Urothelium cell line (cell line): ENCODE results near the gene SSC5D.

Source experiments
- DNase-seq: peaks from one replicate; pipeline ENCODE4 v3.0.0; 2011; ENCODE audit warnings: low spot score, mixed read lengths
- FAIRE-seq: peaks from 2 replicates; lab custom pipeline; 2011; peaks lifted over from hg19 to GRCh38; lab: Jason Lieb, UNC

Gene SSC5D

DNA sequence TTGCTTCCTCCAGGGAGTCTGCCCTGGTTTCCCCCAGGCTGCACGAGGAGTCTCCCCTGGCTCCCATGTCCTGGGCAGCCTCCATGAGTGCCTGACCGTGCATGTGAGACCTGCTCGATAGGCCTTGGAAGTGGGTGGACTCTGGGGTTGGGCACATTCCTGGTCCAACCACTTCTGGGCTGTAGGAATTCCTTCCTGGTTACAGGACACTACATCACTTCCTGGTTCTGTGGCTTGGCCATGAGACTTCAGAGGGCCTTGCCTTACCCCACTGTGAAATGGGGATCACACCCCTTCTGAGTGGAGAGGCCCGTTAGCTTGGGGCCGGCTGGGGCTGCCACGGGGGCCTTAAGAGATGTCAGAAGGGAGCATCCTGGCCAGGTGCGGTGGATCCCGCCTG lies 15.8 kb upstream of the SSC5D start:
- DNase-seq (peak; percentile 71), FAIRE-seq (no peak)

DNA sequence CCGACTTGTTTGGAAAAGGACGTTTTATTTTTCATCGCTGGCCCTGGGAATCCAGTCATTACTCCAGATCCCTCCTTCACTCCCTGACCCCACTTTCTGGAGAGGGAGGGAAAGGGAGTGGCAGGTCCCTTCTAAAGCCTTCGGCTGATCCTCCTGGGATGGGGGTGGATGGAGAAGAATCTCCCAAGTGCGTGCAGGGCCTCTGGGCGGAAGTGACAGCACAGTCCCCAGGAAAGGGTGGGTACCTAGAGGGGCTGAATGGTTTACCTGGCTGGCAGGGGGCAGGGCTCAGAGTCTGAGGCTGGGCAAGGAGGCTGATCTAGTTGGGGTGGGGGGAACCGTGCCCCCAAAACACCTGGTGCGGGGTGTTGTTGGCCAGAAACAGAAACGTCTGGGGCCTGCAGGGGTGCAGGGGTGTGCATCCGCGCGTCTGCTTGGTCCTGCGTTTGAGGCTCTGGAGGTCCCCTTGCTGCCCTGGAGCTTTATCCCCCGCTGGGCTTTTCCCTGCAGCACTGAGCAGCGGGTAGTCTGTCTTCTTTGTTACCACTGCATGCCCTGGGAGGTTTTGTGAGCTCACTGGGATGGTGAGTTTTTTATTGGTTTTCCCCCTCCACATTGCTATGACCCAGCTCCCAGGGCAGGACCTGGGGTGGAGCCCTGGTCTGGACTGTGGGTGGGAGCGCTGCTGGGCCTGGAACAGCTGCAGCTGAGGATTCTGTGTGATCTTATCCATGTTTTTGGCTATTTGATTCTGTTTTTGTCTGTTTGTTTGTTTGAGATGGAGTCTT lies 14.8 kb upstream of the SSC5D start:
- DNase-seq, result no peak

DNA sequence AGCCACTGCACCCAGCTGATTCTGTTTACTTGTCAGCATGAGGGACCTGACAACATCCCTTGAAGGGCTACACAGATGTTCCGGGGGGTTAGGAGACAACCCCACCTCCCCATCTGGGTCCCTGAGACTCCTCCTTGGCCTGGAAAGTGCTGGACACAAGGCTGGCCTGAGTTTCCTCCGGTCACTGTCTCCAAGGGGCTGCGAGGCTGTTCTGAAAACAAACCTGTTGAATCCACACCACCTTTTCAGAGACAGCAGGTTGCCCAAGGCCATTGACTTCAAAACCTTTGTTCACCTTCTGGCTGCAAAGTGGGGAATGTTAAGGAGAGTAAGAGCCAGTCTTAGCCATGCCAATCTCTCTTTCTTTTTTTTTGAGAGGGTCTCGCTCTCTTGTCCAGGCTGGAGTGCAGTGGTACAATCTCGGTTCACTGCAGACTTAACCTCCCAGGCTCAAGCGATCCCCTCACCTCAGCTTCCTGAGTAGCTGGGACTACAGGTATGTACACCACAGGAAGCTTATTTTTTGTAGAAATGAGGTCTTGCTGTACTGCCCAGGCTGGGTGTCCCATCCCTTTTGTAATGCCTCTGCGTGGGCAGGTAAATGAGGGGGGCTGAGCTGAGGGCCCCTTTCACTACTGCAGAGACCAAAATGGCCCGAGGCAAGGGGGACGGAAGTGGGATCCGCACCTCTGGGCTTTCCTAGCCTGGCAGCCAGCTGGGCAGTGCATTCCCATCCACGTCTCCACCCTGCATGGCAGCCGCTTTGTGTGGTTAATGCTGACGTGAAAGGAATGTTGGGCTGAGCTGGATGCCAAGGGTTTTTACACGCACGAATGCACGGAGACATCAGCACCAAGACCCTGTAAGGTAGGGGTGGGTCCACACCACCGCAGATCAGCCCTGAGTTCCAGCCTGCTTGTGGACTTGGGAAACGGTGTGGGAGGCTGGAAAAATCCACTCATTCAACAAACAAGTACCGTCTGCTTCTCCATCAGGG lies 13.7 kb upstream of the SSC5D start:
- DNase-seq, result no peak
- no peak for FAIRE-seq

More for the DNA sequence above, 14.8 kb upstream of the SSC5D start:
- FAIRE-seq, result no peak

DNA sequence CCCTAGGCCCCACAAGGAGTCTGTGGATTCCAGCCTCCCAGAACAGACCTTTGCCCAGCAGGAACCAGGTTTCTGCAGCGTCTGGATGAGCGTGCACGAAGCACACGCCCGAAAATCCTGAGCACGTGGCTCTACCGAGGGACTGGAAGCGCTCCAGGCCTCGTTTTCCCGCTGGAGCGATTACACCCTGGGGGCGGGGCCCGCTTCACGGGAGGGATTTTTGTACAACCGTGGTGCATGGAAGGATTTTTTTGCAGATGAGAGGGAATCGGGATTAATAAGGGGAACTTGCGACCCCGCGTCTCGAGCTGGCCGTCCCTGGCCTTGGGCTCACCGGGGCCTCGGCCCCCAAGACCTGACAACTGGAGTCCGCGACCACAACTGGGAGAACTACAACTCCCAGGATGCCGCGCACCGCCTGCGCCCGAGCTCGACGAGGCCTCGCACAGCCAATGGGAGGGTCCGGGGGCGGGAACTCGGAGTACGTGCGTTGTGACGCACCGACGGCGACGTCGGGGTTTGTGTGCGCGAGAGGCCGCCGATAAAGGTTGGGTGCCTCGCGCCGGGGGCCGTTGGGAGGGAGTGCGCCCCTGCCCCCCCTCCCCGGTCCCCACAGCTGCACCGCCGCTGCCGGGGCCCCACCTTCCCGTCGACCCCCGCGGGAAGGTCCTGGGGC lies 12.0 kb upstream of the SSC5D start, which contains the start of gene ZNF628:
ZNF628 (plus strand) TSS at position 518 of the 676 bp plus-strand sequence. CDS start 3,294 bp downstream, outside the sequence.
- DNase-seq (peak; percentile 98), FAIRE-seq (peak; percentile 75)

DNA sequence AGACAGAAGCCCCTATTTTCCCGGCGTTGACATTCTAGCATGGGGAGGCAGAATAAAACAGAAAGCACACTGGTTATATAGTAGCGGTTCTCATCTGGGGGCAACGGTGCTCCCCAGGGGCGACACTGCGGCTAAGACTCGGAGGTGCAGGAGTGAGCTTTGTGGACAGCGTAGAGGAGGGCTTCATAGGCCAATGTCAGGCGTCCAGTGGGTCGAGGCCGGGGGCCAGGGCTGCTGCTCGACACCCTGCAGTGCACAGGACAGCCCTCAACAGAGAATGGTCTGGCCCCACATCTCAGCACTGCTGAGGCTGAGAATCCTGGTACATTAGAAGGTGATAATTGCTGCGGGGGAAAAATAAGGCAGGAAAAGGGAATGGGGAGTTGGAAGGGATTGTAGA lies 10.3 kb upstream of the SSC5D start:
- DNase-seq, result no peak
- no peak for FAIRE-seq

DNA sequence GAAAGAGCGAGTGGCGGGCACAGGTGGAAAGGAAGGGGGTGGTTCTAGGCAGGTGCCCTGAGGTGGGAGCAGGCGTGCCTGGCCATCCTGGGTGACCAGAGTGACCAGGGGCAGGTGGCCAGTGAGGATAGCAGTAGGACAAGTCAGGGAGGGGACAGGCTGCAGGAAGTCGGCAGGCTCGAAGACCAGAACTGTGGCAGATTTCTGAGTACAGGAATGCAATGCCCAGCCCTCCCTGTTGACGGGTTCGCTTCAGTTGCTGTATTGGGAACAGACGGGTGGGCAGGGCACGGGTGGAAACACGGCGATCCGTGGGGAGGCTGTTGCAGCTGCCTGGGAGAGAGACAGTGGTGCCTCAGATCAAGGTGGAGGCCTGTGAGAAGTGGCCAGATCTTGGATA lies 9.9 kb upstream of the SSC5D start:
- DNase-seq (no peak), FAIRE-seq (no peak)

DNA sequence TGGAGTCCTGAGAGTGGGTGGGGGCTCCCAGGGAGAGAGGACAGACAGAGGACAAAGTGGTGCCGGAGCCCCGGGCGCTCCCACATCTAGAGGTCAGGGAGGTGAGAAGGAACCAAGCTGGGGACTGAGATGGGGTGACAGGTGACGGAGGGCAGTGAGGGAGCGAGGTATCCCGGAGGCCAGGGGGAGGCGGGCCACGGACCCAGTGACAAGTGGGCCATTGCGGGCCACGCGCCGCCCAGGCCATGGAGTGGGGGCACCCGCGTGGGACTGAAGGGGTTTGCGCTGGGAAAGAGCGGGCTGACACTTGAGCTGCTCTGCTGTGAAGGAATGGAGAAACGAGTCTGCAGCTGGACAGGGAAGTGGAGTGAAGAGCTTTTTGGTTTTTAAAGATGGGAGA lies 9.2 kb upstream of the SSC5D start:
- FAIRE-seq, result no peak
- no peak for DNase-seq

DNA sequence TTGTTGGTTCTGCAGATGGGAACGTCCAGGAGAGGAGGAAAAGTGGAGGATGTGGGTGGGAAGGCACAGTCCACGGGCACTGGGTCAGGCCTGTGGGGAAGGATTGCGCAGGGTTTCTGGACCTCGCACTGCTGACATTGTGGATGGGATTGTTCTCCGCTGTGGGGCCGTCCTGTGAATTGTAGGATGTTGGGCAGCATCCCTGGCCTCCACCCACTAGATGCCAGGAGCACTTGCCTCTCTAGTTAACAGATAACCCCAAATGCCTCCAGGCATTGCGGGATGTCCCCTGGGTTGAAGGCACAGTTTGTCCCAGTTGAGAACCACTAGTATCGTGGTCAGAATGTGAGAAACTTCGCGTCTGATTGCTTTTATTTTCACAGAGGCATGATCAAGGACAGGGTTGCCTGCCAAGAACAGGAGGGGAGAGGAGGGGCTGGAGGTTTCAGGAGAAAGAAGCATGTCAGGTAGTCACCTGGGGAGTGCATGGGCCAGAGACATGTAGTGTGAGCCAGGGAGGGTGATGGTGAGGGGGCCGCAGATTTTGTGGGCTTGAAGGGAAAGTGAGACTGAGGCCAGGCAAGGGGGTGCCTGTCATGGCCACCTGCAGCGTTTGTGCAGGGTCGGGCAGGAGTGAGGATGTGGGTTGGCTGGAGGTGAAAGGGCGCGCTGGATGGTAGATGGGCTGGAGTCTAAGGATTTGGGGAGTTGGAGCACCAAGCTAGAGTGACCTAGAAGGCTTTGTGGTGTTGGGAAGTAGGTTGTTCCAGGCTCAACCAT lies 8.6 kb upstream of the SSC5D start:
- DNase-seq, result no peak
- FAIRE-seq, result no peak

DNA sequence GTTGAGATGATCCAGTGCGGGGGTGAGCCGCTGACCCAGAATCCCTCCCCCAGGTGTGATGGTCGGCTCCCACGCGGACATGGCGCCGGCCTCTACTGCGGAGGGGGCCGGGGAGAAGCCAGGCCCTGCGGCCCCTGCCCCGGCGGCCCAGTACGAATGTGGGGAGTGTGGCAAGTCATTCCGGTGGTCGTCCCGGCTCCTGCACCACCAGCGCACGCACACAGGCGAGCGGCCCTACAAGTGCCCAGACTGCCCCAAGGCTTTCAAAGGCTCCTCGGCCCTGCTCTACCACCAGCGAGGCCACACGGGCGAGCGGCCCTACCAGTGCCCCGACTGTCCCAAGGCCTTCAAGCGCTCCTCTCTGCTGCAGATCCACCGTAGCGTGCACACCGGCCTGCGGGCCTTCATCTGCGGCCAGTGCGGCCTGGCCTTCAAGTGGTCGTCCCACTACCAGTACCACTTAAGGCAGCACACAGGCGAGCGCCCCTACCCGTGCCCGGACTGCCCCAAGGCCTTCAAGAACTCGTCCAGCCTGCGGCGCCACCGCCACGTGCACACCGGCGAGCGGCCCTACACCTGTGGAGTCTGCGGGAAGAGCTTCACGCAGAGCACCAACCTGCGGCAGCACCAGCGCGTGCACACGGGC lies 7.0 kb upstream of the SSC5D start:
- FAIRE-seq (no peak), DNase-seq (no peak)

DNA sequence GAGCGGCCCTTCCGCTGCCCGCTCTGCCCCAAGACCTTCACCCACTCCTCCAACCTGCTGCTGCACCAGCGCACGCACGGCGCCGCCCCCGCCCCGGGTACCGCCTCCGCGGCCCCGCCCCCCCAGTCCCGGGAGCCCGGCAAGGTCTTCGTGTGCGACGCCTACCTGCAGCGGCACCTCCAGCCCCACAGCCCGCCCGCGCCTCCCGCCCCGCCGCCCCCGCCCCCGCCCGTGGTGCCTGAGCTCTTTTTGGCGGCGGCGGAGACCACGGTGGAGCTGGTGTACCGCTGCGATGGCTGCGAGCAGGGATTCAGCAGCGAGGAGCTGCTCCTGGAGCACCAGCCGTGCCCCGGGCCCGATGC lies 6.5 kb upstream of the SSC5D start:
- FAIRE-seq (no peak), DNase-seq (no peak)

DNA sequence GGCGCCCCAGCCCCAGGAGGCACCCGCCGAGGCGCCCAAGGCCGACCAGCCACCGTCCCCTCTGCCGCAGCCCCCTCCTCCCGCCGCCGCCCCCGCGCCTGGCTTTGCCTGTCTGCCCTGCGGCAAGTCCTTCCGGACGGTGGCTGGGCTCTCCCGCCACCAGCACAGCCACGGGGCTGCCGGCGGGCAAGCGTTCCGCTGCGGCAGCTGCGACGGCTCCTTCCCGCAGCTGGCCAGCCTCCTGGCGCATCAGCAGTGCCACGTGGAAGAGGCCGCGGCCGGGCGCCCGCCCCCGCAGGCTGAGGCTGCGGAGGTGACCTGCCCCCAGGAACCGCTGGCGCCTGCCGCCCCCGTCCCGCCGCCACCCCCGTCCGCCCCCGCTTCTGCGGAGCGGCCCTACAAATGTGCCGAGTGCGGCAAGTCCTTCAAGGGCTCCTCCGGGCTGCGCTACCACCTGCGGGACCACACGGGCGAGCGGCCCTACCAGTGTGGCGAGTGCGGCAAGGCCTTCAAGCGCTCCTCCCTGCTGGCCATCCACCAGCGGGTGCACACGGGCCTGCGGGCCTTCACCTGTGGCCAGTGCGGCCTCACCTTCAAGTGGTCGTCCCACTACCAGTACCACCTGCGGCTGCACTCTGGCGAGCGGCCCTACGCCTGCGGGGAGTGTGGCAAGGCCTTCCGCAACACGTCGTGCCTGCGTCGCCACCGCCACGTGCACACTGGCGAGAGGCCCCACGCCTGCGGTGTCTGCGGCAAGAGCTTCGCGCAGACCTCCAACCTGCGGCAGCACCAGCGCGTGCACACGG lies 5.9 kb upstream of the SSC5D start:
- DNase-seq, result no peak
- no peak for FAIRE-seq

DNA sequence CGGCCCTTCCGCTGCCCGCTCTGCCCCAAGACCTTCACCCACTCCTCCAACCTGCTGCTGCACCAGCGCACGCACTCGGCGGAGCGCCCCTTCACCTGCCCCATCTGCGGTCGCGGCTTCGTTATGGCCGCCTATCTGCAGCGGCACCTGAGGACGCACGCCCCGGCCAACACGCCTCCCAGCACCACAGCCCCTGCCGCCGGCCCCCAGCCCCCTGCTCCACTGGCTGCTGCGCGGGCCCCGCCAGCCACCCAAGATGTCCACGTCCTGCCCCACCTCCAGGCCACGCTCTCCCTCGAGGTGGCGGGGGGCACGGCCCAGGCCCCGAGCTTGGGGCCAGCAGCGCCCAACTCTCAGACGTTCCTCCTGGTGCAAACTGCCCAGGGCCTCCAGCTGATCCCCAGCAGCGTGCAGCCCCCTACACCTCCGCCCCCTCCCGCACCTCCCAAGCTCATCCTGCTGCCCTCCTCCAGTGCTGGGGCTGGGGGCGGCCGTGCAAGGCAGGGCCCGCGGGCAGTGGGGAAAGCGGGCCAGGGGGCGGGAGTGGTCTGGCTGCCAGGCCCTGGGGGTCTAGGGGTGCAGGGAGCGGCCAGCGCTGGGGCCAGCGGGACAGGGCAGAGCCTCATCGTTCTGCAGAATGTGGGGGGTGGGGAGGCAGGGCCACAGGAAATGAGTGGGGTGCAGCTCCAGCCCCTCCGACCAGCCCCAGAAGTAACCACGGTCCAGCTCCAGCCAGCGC lies 5.1 kb upstream of the SSC5D start:
- FAIRE-seq (no peak), DNase-seq (no peak)

DNA sequence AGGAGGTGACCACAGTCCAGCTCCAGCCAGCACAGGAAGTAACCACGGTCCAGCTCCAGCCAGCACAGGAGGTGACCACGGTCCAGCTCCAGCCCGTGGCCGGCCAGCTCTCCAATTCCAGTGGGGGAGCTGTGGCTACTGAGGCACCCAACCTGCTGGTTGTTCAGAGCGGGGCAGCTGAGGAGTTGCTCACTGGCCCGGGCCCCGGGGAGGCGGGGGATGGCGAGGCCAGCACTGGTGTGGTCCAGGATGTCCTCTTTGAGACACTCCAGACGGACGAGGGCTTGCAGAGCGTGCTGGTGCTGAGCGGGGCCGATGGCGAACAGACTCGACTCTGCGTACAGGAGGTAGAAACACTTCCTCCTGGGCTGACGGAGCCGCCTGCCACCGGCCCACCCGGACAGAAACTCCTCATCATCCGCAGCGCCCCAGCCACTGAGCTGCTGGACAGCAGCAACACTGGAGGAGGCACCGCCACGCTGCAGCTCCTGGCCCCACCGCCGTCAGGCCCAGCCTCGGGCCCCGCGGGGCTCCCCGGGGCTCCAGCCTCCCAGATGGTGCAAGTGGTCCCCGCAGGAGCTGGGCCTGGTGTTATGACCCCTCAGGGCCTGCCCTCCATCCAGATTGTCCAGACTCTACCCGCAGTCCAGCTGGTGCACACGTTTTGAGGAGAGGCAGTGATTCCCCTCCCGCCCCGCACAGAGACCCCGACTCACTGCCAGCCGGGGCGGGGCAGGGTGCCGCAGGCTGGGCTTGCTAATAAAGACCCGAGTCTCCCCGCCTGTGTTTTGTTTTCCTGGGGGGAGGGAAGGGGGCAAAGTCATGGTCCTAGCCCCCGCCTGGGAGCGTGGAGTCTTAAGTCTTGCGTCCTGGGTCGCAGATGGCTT lies 4.3 kb upstream of the SSC5D start:
- FAIRE-seq (no peak), DNase-seq (no peak)

DNA sequence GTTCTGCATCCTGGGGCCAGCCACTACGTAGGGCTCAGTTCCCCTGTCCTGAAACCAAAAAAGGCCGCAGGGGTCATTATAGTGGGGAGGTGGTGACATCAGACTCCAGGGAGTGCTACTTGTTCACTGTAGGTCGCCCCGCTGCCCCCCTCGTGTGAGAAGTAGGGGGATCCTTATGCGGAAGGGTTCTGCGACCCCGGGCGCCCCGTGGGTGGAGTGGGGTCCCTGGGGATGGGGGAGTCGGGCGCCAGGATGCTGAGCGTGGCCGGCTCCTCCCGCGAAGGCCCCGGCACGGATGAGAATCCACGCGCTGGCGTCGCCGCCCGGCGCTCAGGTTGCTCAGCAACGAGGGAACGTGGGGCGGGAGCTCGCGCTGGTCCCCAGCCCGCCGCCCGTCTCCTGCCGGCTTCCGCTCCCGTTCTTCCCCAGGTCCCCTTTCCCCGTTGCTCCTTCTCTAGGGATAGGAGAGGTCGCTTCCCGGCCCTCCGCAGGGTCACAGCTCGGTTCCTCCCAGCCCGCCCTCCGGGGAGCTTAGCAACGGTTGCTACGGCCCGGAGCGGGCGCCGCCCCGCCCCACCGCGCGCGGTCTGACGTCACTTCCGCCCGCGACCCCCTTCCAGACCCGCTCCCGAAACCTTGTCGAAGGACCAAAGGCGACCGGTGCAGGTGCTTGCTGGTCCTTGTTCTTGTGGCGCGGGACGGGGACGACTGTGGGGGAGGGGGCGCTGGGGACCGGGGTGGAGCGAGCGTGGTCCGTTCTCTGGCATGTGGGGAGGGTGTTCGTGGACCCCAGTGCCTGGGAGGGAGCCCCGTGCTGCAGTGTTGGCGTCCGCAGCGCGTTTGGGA lies 3.4 kb upstream of the SSC5D start, which contains the start of gene NAT14:
NAT14 (plus strand) TSS at position 596 of the 846 bp plus-strand sequence. CDS start 521 bp downstream, outside the sequence.
- FAIRE-seq (peak; percentile 89), DNase-seq (peak; percentile 88)

DNA sequence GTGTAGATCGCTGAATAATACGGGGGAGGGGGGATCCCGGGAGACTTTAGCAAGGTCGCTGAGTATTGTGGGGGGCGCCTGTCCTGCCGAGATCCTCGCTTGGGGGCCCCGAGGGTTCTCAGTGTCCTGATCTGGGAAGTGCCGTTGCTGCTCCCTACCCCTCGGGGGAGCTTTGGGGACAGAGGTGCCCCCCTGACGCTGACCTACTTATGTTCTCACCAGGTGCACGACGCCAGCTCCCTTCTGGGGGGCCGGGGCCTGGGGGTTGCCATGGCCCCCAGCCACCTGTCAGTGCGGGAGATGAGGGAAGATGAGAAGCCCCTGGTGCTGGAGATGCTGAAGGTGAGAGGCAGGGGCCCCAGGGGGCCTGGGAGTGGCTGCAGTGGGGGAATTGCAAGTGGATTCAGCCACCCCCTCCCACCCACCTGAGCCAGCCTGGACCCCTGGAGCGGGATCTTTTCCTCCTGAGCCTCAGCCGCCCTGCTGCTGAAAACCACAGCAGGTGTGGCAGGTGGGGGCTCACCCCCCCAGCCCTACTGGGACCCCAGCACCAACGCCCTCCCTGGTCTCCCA lies 2.7 kb upstream of the SSC5D start:
- FAIRE-seq (no peak), DNase-seq (no peak)
